HEK293T (cell line): ENCODE measurements around the gene MAX.

Experiments used
- CTCF ChIA-PET: fragments of 350-600 bp; formaldehyde crosslinking; extraction: SDS; loops from one replicate; lab custom pipeline; 2021; ENCODE audit warnings: antibody characterized with exemption, inconsistent platforms; lab: Yijun Ruan, JAX
- POLR2A ChIA-PET: fragments of 350-600 bp; formaldehyde crosslinking; extraction: SDS; loops from one replicate; lab custom pipeline; 2020; ENCODE audit warnings: antibody characterized with exemption, inconsistent platforms; lab: Yijun Ruan, JAX
- DNase-seq: peaks from one replicate; pipeline ENCODE4 v3.0.0; 2012; ENCODE audit warnings: mixed read lengths; ENCODE audit errors: extremely low spot score
- ARNT ChIP-seq: fragments of 450-650 bp; IDR thresholded peaks from 2 replicates; pipeline ENCODE4 v1.6.1; 2017; ENCODE audit warnings: mild to moderate bottlenecking
- BHLHE40 ChIP-seq: fragments of 450-650 bp; IDR thresholded peaks from 2 replicates; pipeline ENCODE4 v1.6.1; 2016; ENCODE audit warnings: mild to moderate bottlenecking, moderate library complexity, borderline replicate concordance
- CTBP1 ChIP-seq: fragments of 450-650 bp; IDR thresholded peaks from 2 replicates; pipeline ENCODE4 v1.6.1; 2016; ENCODE audit warnings: borderline replicate concordance
- ELF4 ChIP-seq: fragments of 450-650 bp; IDR thresholded peaks from 2 replicates; pipeline ENCODE4 v1.6.1; 2017; ENCODE audit warnings: antibody characterized with exemption
- FOXA1 ChIP-seq: fragments of 450-650 bp; IDR thresholded peaks from 2 replicates; pipeline ENCODE4 v1.6.1; 2016; ENCODE audit warnings: mild to moderate bottlenecking
- FOXK2 ChIP-seq: fragments of 450-650 bp; IDR thresholded peaks from 2 replicates; pipeline ENCODE4 v1.6.1; 2016; ENCODE audit warnings: mild to moderate bottlenecking
- FOXM1 ChIP-seq: fragments of 450-650 bp; IDR thresholded peaks from 2 replicates; pipeline ENCODE4 v1.6.1; 2017; ENCODE audit warnings: mild to moderate bottlenecking, borderline replicate concordance
- HDGF ChIP-seq: fragments of 450-650 bp; IDR thresholded peaks from 2 replicates; pipeline ENCODE4 v1.6.1; 2017; ENCODE audit warnings: antibody characterized with exemption, borderline replicate concordance
- L3MBTL2 ChIP-seq: fragments of 450-650 bp; conservative IDR thresholded peaks from 2 replicates; pipeline ENCODE4 v1.6.1; 2016; ENCODE audit warnings: mild to moderate bottlenecking
- LEF1 ChIP-seq: fragments of 450-650 bp; IDR thresholded peaks from 2 replicates; pipeline ENCODE4 v1.6.1; 2017; ENCODE audit warnings: mild to moderate bottlenecking, borderline replicate concordance
- NFRKB ChIP-seq: fragments of 450-650 bp; IDR thresholded peaks from 2 replicates; pipeline ENCODE4 v1.6.1; 2016; ENCODE audit warnings: mild to moderate bottlenecking, moderate library complexity
- PKNOX1 ChIP-seq: fragments of 450-650 bp; IDR thresholded peaks from 2 replicates; pipeline ENCODE4 v1.6.1; 2016
- SP1 ChIP-seq: fragments of 450-650 bp; IDR thresholded peaks from 2 replicates; pipeline ENCODE4 v1.6.1; 2017
- SUZ12 ChIP-seq: fragments of 450-650 bp; IDR thresholded peaks from 2 replicates; pipeline ENCODE4 v1.6.1; 2016; ENCODE audit warnings: mild to moderate bottlenecking
- TARDBP ChIP-seq: fragments of 450-650 bp; IDR thresholded peaks from 2 replicates; pipeline ENCODE4 v1.6.1; 2016
- ZNF384 ChIP-seq: fragments of 450-650 bp; IDR thresholded peaks from 2 replicates; pipeline ENCODE4 v1.6.1; 2016

Gene MAX

GRCh38 chr14:65072256-65072655, 30.1 kb downstream of the MAX start:
- DNase-seq = no peak
- ChIA-PET POLR2A (interaction anchor here (1.3 kb wide), 1 partner anchor 13 kb away, joined by 3 read pairs; no protein-coding TSS in a partner anchor), CTCF (no interaction called here)
- no peak for TF ChIP-seq PKNOX1
- TF ChIP-seq TARDBP = no peak
- no peak for TF ChIP-seq NFRKB
- TF ChIP-seq HDGF = no peak
- TF ChIP-seq SP1 = no peak

GRCh38 chr14:65071544-65071943, 30.8 kb downstream of the MAX start:
- DNase-seq = no peak
- CTCF ChIA-PET = no interaction called here
- POLR2A ChIA-PET = interaction anchor here (1.3 kb wide), 1 partner anchor 13 kb away, joined by 3 read pairs; no protein-coding TSS in a partner anchor
- TF ChIP-seq ZNF384 (no peak), TARDBP (no peak), FOXM1 (no peak), BHLHE40 (no peak), CTBP1 (no peak)

GRCh38 chr14:65070471-65070976, 31.8 kb downstream of the MAX start:
- CTCF ChIA-PET = no interaction called here
- no peak for TF ChIP-seq ZNF384
- no peak for TF ChIP-seq TARDBP
- no peak for TF ChIP-seq L3MBTL2
- TF ChIP-seq ARNT = no peak
- no peak for TF ChIP-seq FOXA1
- POLR2A ChIA-PET = no interaction called here
- no peak for DNase-seq

DNA sequence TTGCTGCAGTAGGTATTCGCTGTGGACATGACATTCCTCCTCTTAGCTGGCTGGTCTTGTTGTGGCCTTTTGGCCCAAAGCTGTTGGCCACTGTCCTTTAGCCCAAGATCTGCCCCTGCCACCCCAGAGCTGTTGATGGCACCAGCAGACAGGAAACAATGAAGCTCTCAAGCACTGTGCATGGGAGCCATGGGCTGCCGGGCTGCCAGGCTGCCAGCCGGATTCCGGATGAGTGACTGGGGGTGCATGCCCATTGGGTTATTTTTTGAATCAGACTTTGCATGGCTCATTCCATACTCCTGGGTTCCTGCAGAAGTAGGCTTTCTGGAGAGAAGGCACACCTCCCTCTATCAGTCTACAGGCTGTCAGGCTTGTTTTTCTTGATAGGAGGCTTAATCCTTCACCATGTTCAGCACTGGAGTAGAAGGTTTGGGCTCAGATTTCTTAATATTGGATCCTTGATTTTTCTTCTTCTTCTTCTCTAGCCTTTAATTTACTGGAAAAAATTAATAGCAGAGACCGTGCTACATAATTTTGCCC, 32.4 kb downstream of the MAX start:
- no peak for TF ChIP-seq FOXK2
- no peak for TF ChIP-seq FOXA1
- no peak for TF ChIP-seq BHLHE40
- TF ChIP-seq LEF1 = no peak
- no peak for TF ChIP-seq FOXM1
- no peak for TF ChIP-seq TARDBP
- no peak for TF ChIP-seq ARNT
- no peak for TF ChIP-seq CTBP1
- no peak for TF ChIP-seq NFRKB
- no peak for TF ChIP-seq ELF4
- no peak for TF ChIP-seq SP1
- no peak for TF ChIP-seq ZNF384
- no peak for TF ChIP-seq L3MBTL2
- no peak for TF ChIP-seq SUZ12
- TF ChIP-seq HDGF = no peak
- TF ChIP-seq PKNOX1 = no peak
- ChIA-PET CTCF (no interaction called here), POLR2A (no interaction called here)
- DNase-seq = no peak

- ChIA-PET CTCF (no interaction called here), POLR2A (no interaction called here)
- TF ChIP-seq BHLHE40 (no peak), NFRKB (no peak), CTBP1 (no peak), ARNT (no peak), HDGF (no peak), TARDBP (no peak), SP1 (no peak), L3MBTL2 (no peak), FOXA1 (no peak), ZNF384 (no peak), ELF4 (no peak), FOXK2 (no peak), FOXM1 (no peak)
- no peak for DNase-seq
These were observed 36.6 kb downstream of the MAX start for GRCh38 chr14:65065719-65066118.

DNA sequence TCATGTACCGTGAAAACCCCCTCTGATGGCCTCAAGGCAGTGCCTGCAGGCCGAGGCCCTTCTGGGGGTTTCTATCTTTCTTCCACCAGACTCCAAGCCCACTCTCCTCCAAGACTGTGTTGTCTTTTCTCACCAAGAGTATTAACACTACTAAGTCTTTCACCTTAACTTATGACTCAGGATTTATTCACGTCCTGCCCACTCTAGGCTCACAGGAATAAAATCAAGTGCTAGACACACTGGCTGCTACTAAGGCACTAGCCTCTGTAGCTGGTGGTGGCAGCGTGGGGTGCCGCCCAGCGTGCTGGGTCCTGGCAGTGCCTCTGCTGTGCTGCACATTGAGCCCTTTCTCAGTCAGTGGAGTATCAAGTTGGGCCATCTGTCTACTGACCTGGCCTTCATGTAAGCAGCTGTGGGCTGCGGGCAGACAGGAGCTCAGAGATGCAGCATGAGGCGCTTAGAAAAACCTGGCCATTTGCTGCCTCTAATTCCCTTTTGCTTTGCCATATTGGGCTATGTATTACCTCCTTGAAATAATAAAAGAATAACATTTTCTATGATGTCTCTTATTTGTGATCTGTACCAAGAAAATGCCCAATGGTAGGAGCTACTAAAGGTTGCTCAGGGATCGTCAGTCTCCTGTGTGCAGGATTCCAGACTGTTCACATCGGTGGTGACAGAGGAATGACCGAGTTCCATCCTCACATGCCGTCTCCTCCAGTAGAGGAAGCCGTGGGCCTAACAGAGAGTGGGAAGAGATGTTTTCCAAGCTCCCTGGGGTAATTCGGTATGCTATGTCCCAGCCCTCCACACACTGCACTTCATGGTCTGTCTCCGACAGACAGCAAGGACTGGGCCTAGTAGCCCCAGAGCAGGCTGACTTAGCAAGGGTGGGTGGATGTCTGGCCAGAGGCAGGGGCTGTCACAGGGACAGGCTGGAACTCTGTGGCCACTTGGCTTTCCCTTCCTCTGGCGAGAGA, 39.9 kb downstream of the MAX start:
- no peak for TF ChIP-seq FOXA1
- TF ChIP-seq LEF1 = no peak
- no peak for TF ChIP-seq HDGF
- TF ChIP-seq CTBP1 = no peak
- no peak for TF ChIP-seq L3MBTL2
- no peak for TF ChIP-seq BHLHE40
- no peak for TF ChIP-seq PKNOX1
- no peak for TF ChIP-seq ARNT
- TF ChIP-seq ELF4 = no peak
- TF ChIP-seq SUZ12 = no peak
- no peak for TF ChIP-seq FOXM1
- TF ChIP-seq NFRKB = no peak
- no peak for TF ChIP-seq SP1
- no peak for TF ChIP-seq TARDBP
- CTCF ChIA-PET = interaction anchor here (0.7 kb wide), 1 partner anchor 280 kb away, joined by 3 read pairs; no protein-coding TSS in a partner anchor
- no peak for DNase-seq
- POLR2A ChIA-PET = interaction anchor here (1.6 kb wide), 1 partner anchor 76 kb away, joined by 4 read pairs; the partner anchor contains the start of gene FNTB
